Measurements from ENCODE around the gene BMPR1A.
A peak's percentile ranks its signal among the peaks of the same experiment; 100 is the strongest.

GRCh38 chr10:86960003-86960862, 203.8 kb downstream of the BMPR1A start:
- TF ChIP-seq NKRF (conservative IDR thresholded peaks at IDR 0.05) (no peak; the same call in 1 of the 2 replicates), CTCF (IDR thresholded peaks at IDR 0.05 in 2 of 3, conservative IDR thresholded peaks at IDR 0.05 in 1 of 3; ENCODE audit: control insufficient read depth in 2 of 3, extremely low read depth in 1 of 3, insufficient read depth in 1 of 3, low read depth in 3 of 3, low read length in 3 of 3) (peak; percentile 95 to 99 (median 97))

Measured in GM12878 (cell line).